ENCODE results near the gene PARP3. TPM values are rescaled to one million over a fixed set of nuclear protein-coding genes. Genes with fewer than 3 reads are reported as not detected.
A peak's percentile ranks its signal among the peaks of the same experiment; 100 is the strongest.

The PARP3 gene
- total RNA-seq, 1 donor from 2014 or later = 12.7 TPM

GRCh38 chr3:51974277-51974962 lies 32.3 kb downstream of the PARP3 start:
- TF ChIP-seq, protein P1, sequence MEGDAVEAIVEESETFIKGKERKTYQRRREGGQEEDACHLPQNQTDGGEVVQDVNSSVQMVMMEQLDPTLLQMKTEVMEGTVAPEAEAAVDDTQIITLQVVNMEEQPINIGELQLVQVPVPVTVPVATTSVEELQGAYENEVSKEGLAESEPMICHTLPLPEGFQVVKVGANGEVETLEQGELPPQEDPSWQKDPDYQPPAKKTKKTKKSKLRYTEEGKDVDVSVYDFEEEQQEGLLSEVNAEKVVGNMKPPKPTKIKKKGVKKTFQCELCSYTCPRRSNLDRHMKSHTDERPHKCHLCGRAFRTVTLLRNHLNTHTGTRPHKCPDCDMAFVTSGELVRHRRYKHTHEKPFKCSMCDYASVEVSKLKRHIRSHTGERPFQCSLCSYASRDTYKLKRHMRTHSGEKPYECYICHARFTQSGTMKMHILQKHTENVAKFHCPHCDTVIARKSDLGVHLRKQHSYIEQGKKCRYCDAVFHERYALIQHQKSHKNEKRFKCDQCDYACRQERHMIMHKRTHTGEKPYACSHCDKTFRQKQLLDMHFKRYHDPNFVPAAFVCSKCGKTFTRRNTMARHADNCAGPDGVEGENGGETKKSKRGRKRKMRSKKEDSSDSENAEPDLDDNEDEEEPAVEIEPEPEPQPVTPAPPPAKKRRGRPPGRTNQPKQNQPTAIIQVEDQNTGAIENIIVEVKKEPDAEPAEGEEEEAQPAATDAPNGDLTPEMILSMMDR (IDR thresholded peaks at IDR 0.05) = no peak
- Mint-ChIP-seq H3K27me3 (no peaks in the 10 kb centered on the region), H3K9me3 (no peaks in the 10 kb centered on the region), H3K4me3 (peak overlapping the region; percentile 98), H3K36me3 (ENCODE audit: low read depth) (peaks cover 5% of the 10 kb centered on the region), H3K4me1 (peaks cover 28% of the 10 kb centered on the region), H3K27ac (peak overlapping the region; percentile 91)
- ATAC-seq (ENCODE audit: low read depth) (peak; percentile 8), DNase-seq (no peak)
- ChIA-PET POLR2A (interaction anchor here (0.6 to 4.0 kb wide), 13 partner anchors 8 to 365 kb away, joined by 3 to 35 read pairs (median 4); partner anchors contain the start of genes ACY1, GLYCTK, PARP3 and POC1A), CTCF (interaction anchor here (0.6 to 3.4 kb wide), 8 partner anchors 9 to 180 kb away, joined by 3 to 27 read pairs (median 4); partner anchors contain the start of genes ACY1, PARP3, POC1A and RPL29)
- intact Hi-C loops (cut with micrococcal nuclease) = loop anchor here (1.0 to 10.0 kb wide), 5 partner anchors 9 to 1360 kb away; partner anchors contain the start of genes ACY1, CISH, DUSP7 and MAPKAPK3

DNA sequence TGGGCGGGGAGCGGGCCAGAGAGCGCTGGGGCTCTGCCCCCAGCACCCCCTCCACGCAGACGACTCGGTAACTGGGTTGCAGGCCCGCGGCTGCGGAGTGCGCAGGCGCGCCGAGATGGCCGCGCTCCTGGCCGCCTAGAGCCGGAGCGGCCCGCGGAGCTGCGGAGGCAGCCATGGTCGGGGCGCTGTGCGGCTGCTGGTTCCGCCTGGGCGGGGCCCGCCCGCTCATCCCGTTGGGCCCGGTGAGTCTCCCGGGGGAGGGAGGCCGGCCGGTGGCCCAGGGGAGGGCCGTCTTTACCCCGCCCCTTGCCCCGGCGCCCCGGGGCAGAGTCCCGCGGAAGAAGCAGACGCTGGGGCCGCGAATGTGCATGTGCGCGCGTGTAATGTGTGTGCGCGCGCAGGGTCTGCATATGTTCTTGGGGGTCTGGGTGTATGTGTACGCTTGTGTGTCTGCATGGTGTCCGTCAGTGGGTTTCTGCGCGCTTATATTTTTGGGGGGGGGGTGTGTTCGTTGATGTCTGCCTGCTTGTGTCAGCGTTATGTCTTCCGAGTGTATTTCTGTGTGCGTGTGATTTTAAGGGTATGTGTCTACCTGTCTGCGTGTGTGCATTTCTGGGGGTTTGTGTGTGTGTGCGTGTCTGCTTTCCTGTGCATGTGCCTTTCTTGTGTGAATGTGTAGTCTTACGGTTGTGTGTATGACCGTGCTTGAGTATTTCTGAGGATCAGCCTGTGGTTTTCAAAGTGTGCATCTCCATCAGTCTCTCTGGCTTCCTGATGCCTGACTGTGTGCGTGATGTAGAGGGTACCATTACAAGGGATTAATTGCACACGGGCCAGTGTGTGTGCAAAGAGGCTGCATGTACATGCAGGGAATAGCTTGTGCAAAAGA lies 33.0 kb downstream of the PARP3 start, which contains the start of gene ABHD14A:
Gene ABHD14A, plus strand, starts transcription at position 102 of the 889 bp plus-strand sequence. Its CDS starts 72 bp downstream, at position 174.
- H3K27me3 Mint-ChIP-seq = no peaks in the 10 kb centered on the region
- intact Hi-C loops (cut with micrococcal nuclease) = loop anchor here (1.0 to 10.0 kb wide), 6 partner anchors 8 to 1360 kb away; partner anchors contain the start of genes ACY1, CISH, DUSP7 and MAPKAPK3
- peak within 1 kb of the TSS; percentile 91 for H3K27ac Mint-ChIP-seq
- TF ChIP-seq, protein P1 (IDR thresholded peaks at IDR 0.05) = no peak
- POLR2A ChIA-PET = interaction anchor here (0.6 to 4.0 kb wide), 8 partner anchors 8 to 1749 kb away, joined by 3 to 35 read pairs (median 6); partner anchors contain the start of genes ACY1, PARP3, POC1A and RPL29
- peaks cover 28% of the 10 kb centered on the region for H3K4me1 Mint-ChIP-seq
- peaks cover 5% of the 10 kb centered on the region for H3K36me3 Mint-ChIP-seq (ENCODE audit: low read depth)
- CTCF ChIA-PET = interaction anchor here (0.6 to 1.5 kb wide), 4 partner anchors 8 to 179 kb away, joined by 3 to 7 read pairs (median 4); partner anchors contain the start of genes ACY1, POC1A and RPL29
- peak within 1 kb of the TSS; percentile 98 for H3K4me3 Mint-ChIP-seq
- ATAC-seq (ENCODE audit: low read depth) (peak; percentile 76), DNase-seq (peak; percentile 74)
- H3K9me3 Mint-ChIP-seq = no peaks in the 10 kb centered on the region

GRCh38 chr3:51975852-51976549 lies 33.8 kb downstream of the PARP3 start:
- DNase-seq (peak; percentile 41), ATAC-seq (ENCODE audit: low read depth) (no peak)
- Mint-ChIP-seq H3K4me1 (peaks cover 30% of the 10 kb centered on the region), H3K27ac (peak overlapping the region; percentile 50), H3K27me3 (no peaks in the 10 kb centered on the region), H3K4me3 (peak overlapping the region; percentile 82), H3K36me3 (ENCODE audit: low read depth) (peaks cover 5% of the 10 kb centered on the region), H3K9me3 (no peaks in the 10 kb centered on the region)
- intact Hi-C loops (cut with micrococcal nuclease) = loop anchor here (1.0 to 10.0 kb wide), 4 partner anchors 19 to 1361 kb away; partner anchors contain the start of genes CISH, DUSP7, MAPKAPK3 and RBM15B
- POLR2A ChIA-PET = interaction anchor here (2.9 to 4.0 kb wide), 3 partner anchors 8 to 179 kb away, joined by 10 to 35 read pairs (median 34); partner anchors contain the start of genes ACY1, PARP3, POC1A and RRP9
- CTCF ChIA-PET = no interaction called here
- TF ChIP-seq, protein P1 (IDR thresholded peaks at IDR 0.05) = no peak

- Mint-ChIP-seq H3K27me3 (no peaks in the 10 kb centered on the region), H3K9me3 (no peaks in the 10 kb centered on the region), H3K4me3 (no peak overlapping the region), H3K4me1 (peaks cover 38% of the 10 kb centered on the region), H3K36me3 (ENCODE audit: low read depth) (peaks cover 5% of the 10 kb centered on the region), H3K27ac (no peak overlapping the region)
- intact Hi-C loops (cut with micrococcal nuclease) = loop anchor here (10.0 kb wide), 1 partner anchor 1363 kb away; the partner anchor contains the start of genes CISH and MAPKAPK3
- ChIA-PET POLR2A (interaction anchor here (2.5 kb wide), 1 partner anchor 18 kb away, joined by 11 read pairs; the partner anchor contains the start of gene RPL29), CTCF (no interaction called here)
- DNase-seq (no peak), ATAC-seq (ENCODE audit: low read depth) (no peak)
- TF ChIP-seq, protein P1 (IDR thresholded peaks at IDR 0.05) = no peak
These were observed 35.4 kb downstream of the PARP3 start for GRCh38 chr3:51977446-51978142.

Measured in activated B cell treated with CpG ODN at 0.5 μM for 24 hours (primary cell).